GM18520 (cell line): Measurements from ENCODE around the gene CREBL2.
"Not testable (repeated sequence)": the region's sequence is repeated elsewhere in the genome, so short reads cannot be mapped to it uniquely, and the experiment has no call there.

ENCODE experiments used
- ATAC-seq: cut with Tn5 transposase; IDR thresholded peaks from one replicate; pipeline ENCODE4 v1.9.1; 2021; ENCODE audit not compliant: unreplicated experiment

The CREBL2 gene

DNA sequence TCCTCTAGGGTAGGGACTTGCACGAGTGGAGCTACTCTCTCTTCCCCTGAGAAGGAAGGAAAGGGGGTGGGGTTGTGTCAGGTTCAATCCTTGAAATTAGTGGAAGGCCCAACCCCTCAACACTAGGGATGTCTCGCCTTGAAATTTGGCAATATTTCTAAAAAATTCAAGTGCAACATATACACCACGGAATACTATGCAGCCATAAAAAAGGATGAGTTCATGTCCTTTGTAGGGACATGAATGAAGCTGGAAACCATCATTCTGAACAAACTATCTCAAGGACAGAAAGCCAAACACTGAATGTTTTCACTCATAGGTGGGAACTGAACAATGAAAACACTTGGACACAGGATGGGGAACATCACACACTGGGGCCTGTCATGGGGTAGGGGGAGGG is 15.1 kb upstream of the CREBL2 start:
- ATAC-seq, result not testable (repeated sequence)

DNA sequence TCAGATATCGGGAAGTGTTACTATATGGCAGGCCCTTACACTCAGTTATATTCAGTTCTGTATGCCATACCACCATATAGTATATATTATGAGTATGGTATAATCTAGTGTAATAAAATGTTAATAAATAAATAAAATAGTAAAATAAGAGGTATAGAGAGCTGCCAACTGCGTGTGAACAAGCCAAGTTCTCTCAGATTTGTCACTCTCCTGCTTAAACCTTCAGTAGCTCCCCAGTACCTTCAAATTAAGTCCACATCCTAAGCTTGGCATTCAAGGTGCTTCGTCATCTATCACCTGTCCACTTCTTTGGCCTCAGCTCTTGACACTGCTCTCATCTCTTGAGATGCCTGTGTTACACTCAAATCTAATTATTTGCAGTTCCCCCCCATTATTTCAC is 12.8 kb upstream of the CREBL2 start:
- no peak for ATAC-seq

DNA sequence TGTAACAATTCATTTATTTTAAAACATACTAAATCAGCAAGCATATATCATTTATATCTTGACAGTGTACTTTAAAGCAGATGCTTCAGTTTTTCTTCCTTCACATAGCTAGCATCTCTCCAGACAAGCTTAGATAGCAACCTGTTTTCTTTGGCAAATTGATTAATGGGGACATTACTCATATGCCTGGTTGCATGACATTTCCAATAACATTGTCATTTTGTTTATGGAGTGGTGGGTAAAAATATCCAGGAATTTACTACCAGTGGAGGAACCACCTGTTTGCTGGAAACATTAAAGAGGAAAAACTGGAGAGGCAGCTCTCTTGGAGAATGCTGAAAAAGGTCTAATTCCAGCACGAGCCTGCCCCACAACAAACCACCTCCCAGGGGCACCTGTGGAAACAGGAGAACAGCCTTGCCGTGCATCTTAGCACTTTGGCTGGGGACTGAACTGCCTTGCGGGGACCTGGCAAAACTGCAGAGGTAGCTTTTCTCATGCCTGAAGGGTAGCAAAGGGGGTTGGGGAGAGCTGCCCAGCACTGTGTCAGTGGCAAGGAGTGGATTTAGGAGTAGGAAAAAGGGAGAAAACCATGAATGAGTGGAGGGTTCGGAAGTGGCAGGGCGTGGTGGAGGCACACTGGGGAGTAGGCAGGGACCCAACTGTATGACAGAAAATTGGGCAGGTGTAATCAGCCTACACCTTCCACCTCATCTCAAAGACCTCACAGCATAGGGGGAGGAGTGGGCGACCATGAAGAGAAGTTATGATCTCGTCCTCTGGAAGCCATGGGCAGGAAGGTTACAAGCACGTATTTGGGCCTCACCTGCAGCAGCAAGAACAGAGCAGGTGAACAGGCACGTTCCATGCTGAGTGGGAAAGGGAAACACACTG is 11.7 kb upstream of the CREBL2 start:
- no peak for ATAC-seq

DNA sequence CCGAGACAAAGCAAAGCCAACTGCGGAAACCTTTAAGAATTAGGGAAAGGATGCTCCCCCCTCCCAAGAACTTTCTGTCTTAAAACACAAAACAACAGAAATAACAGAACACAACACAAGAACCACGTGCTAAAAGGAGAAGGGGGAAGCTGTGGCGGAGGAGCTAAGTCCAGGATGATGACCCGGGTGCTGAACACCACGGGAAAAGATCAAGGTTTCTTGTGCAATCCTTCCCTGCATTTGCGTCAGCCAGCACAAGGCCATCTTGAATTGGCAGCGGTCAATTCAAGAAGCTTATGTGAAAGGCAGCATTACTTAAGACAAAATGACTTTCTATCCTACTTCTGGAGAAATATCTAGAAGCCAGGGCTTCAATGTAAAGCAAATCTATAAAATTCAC is 11.0 kb upstream of the CREBL2 start:
- ATAC-seq, result no peak

DNA sequence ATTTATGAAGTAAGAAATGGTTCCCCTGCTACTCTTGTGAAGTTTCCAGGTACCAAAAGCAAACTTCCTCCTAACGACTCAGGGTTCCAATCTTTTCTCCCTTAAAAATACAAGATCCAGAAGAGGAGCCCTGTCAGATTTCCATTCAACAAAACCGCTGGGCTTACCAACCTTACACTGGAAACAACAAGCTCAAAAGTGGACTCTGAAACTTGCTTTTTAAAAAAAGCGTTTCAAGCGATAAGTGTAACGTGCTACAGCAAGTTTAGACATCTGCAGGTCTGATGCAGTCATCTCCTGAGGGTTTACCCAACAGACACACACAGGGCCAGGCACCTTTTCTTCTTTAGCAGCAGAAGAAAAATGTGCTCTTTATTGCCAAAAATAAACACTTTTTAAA is 6.9 kb upstream of the CREBL2 start:
- no peak for ATAC-seq

DNA sequence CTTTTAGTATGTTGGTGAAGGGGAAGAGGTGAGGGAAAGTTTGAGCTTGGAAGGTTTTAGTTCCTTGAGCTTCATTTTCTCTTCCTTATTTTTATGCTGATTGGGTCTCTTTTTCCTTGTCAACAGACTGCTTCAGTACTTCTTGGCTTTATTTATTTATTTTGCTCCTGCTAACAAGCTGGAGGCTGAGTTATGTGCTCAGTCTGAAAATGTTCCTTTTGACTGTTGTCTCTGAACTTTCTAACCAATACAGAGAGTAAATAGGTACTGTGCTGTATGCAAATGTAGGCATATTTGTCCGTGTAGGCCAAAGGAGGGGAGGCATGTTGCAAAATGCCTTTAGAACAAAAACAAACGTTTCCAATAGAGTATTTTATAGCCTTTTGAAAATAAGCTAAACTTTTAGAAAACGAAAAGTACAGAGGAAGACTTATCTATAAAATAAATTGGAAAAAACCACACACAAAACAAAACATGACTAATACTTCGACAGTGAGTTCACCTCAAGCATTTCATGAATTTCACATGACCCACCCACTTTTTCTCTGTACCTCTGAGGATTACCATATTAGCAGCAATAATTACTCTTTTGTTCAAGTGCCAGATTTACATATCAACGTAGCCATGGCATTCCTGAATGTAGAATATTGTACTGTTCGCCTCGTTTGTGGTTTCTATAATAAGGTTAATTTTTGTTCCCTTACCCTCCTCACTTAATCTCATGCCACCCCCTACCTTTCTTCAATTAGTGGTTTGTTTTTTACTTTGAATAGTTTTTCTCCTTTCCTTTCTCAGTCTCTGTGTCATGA is 4.7 kb upstream of the CREBL2 start:
- ATAC-seq, result peak; percentile 32

DNA sequence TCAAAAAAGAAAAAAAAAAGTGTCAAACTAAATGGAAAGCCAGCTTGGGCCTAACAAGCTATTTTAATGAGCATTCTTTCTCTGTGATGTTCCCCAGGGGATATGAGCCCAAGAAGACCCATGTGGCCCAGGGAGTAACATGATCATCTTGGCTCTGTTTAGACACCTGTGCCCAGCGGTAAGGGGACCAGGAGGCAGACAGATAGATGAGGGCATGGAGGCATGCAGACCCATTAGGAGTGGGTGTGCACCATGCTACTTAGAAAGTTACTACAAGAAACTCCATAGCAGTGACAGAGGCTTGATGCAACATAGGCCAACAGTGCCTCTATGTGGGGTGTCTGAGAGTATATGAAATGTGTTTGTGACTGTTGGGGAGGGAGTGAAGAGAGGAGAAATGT is 3.1 kb upstream of the CREBL2 start:
- no peak for ATAC-seq

DNA sequence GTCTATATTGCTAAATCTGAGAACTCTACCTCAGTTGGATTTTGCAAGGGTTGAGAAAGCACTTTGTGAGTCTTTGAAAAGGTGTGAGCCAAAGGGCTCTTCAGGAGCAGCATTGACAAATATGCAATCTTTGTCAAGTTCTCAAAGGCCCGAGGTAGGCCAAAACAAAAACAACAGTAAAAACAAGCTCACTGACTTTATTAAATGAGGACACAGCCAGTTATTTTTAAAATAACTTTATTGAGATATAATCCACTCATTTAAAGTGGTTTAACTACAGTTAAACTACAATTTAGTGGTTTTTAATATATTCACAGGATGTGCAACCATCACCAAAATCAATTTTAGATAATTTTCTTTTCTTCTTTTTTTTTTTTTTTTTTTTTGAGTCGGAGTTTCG is 2.0 kb upstream of the CREBL2 start:
- ATAC-seq, result no peak

DNA sequence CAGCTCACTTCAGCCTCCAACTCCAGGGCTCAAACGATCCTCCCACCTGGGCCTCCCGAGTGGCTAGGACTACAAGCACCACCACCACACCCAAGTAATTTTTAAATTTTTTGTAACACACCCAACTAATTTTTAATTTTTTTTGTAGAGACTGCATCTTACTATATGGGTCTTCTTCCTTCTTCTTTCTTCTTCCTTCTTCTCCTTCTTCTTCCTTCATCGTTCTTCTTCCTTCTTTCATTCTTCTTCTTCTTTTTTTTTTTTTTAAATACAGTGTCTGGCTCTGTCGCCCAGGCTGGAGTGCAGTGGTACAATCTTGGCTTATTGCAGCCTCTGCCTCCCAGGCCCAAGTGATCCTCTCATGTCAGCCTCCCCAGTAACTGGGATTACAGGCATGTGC is 965 bp upstream of the CREBL2 start:
- no peak for ATAC-seq

DNA sequence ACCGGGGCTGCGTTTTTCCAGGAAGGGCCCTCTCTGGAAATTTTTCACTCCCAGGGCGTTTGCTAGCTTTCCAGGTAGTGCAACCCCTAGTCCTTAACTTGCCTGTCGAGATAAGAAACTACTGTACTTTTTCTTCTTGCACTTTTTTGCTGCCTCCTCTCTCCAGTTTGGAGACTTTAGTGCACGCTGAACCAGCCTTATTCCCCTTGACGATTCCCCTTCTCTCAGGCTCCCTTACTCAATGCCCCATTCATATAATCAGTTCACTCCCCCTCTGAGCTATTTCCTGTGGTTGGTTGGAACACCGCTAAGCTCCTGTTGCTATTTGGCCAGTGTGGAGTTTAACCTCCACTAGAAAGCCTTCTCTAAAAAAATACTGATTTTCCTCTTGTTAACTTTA is 682 bp downstream of the CREBL2 start:
- no peak for ATAC-seq

DNA sequence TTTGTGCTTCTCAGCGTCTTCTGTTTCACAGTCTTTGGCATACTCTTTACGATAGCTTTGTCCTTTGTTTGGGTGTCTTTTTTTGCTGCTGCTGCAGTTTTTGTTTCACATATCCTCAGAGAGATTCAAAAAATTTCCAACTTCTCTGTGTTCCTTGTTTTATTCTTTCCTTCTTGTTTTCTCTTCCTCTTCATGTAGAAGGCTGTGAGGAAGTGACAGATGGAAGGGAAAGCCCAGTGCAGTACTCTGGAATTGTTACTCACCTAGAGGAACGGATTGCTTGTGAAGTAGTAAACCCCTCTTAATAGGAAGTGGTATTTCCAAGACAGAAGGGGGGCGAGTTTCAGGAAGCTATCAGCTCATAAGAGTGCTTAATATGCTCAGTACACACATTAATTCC is 1.7 kb downstream of the CREBL2 start:
- ATAC-seq, result no peak

DNA sequence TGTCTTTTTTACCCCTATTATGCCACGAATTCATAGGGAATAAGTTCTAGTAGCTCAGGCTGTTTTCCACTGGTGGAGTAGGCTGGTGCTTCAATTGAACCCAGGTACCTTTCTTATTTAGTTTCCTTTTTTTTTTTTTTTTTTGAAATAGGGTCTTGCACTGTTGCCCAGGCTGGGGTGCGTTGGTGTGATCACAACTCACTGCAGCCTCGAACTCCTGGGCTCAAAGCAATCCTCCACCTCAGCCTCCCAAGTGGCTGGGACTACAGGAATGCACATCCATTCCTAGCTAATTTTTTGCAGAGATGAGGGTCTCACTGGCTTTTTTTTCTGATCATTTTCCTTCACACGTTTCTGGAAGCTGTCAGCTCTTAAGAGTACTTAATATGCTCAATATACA is 2.7 kb downstream of the CREBL2 start:
- no peak for ATAC-seq

DNA sequence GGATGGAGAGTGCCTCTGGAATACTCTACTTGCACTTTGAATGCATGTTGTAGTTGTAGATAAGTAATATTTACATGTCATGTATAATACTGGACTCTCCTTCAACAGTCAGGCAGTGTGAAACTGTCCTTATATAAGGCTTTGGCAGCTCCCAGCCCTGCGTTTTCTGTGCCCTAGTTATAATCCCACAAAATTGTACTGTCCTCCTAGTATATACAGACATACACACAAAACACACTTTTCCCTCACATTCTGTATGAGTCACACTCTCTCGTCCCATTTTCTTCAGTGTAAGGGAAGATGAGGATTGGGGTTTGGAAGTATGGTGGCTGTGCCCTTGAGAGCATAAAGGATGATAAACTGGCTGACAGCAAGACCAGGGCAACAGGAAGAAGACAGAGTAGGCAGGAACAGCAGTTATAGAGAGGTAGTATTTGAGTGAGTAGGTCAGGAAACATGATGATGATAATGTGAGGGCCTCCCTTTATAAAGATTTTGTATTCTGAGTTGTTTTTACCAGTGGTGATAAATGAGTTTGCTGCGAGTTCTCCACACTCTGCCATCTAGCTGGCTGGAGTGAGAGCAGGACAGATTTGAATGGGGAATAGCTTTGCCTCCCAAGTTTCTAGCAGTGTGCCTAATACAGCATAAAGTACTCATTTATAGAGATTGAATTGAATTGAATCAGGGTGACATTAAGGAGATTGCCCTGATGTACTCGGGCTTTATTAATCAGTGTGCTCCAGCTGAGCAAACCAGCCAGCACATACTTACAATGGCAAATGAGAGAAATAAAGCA is 5.0 kb downstream of the CREBL2 start:
- ATAC-seq, result no peak

DNA sequence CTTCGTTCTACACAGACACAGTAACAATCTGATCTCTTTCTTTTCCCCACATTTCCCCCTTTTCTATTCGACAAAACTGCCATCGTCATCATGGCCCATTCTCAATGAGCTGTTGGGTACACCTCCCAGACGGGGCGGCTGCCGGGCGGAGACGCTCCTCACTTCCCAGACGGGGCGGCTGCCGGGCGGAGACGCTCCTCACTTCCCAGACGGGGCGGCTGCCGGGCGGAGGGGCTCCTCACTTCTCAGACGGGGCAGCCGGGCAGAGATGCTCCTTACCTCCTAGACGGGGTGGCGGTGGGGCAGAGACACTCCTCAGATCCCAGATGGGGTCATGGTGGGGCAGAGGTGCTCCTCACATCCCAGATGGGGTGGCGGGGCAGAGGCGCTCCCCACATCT is 6.4 kb downstream of the CREBL2 start:
- ATAC-seq, result not testable (repeated sequence)

DNA sequence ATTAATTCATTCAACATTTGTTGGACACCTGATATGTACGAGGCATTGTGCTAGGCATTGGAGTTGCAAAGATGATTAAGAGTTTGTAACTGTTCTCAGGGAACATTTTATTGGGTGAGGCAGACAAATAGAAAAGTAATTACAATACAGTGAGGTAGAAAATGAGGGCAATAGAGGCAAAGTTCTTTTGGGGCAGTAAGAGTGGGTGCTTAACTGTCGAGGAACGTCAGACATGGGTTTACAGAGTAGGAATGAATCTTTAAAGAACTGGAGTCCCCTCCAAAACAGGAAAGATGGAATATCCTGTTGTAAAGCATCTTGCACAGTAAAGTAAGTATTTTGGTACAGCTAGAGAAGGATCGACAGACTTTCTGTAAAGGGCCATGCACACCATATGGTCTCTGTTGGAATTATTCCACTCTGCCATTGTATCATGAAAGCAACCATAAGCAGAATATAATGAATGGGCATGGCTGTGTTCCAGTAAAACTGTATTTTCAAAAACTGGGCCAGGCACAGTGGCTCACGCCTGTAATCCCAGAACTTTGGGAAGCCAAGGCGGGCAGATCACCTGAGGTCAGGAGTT is 9.1 kb downstream of the CREBL2 start:
- ATAC-seq, result no peak

DNA sequence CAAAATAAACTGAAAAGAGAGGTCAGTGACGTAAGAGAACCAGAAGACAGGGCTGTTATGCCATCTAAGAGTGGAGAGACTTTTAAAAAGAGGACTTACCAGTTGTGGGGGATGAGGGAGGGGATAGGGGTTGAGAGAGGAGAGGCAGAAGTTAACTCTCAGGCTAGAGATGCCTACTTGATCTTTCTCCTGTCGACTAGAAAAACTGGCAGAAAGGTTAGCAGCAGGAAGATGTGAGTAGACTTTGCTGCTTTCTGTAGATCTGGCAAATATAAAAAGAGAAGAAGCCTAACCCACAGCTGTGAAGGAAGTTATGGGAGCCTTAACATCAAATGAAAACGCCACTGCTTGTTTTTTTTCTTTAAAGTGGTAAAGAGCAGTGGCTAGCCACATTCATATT is 10.7 kb downstream of the CREBL2 start:
- no peak for ATAC-seq

DNA sequence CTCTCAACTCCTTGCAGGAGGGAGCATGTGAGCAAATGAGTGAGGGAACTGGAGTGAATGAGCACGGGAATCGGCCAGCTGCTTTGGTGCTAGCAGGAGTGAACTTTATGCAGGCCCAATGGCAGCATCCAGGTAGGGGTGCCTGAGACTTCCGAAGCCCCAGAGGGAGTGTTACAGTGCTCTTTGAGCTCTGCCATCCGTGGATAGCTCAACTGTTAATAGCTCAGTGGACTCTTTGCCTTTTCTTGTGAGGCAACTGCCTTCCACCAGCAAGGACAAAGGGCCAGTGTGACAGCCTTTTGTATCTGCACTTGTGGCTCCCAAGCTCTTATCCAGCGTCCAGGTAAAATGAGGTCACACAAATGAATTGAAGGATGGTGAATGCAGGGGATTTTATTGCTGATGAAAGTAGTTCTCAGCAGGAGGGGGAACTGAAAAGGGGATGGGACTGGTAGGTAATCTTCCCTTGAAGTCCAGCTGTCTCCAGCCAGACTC is 12.9 kb downstream of the CREBL2 start:
- ATAC-seq, result no peak

DNA sequence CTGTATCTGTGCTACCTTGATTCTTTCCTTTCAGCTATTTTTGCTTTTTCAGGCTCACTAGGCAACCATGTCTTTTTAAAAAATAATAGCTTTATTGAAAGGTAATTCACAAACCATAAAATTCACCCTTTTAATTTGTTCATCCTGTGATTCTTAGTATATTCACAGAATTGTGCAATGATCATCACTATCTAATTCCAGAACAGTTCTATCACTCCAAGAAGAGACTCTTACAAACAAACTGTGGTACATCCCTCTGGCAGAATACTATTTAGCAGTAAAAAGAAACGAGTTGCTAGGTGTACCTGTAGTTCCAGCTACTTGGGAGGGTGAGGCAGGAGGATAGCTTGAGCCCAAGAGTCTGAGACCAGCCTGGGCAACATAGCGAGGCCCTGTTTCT is 14.8 kb downstream of the CREBL2 start:
- ATAC-seq, result no peak

DNA sequence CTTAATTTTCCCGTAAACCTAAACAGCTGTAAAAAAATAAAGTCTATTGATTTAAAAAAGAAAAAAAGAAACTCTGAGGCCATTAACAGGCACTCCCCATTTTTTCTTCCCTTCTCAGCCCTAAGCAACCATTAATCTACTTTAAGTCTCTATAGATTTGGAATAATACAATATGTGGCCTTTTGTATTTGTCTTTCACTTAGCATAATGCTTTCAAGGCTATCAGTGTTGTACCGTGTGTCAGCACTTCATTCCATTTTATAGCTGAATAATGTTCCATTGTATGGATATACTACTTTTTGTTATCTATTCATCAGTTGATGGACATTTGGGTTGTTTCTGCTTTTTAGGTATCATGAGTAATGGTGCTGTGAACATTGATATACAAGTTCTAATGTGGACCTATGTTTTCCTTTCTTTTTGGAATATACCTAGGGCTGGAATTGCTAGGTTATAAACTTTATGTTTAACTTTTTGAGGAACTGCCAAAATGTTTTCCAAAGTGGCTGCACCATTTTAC is 15.7 kb downstream of the CREBL2 start:
- ATAC-seq, result no peak

DNA sequence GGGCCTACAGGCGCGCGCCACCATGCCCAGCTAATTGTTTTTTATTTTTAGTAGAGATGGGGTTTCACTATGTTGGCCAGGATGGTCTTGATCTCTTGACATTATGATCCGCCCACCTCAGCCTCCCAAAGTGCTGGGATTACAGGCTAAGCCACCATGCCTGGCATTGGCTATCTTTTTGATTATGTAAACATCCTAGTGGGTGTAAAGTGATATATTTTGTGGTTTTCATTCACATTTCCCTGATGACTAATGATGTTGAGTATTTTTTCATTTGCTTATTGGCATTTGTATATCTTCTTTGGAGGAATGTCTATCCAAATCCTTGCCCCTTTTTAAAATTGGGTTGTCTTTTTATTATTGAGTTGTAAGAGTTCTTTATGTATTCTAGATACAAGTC is 16.3 kb downstream of the CREBL2 start:
- no peak for ATAC-seq

DNA sequence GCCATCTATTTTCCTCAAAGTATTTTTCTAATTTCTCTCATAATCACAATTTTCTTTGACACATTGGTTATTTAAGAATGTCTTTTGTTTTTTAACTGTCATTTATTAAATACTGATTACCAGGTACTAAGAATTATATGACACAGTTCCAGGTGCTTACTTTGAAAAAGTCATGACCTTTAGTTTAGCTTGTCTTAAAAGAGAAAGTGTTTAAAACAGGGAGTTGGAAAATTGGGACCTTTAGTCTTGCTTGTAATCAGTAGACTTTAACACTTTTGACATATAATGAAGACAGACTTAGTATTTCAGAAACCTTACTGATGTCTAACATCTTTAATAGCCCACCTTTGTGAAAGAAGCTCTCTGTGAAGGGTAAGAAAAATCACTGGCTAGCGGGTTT is 19.2 kb downstream of the CREBL2 start:
- no peak for ATAC-seq
